Stomach smooth muscle (tissue), 2 donors: ENCODE measurements around the gene TSEN2.
"Not testable (repeated sequence)": the region's sequence is repeated elsewhere in the genome, so short reads cannot be mapped to it uniquely, and the experiment has no call there.

Experiments used
- H3K27ac ChIP-seq: one replicate; pipeline ENCODE4 v1.7.0; 2013; ENCODE audit warnings: mild to moderate bottlenecking, low read length, inconsistent platforms
- H3K27me3 ChIP-seq, 2 donors: one replicate each; pipeline ENCODE4 v1.7.0; 2013; ENCODE audit warnings: low read length in 2 of 2; ENCODE audit not compliant: insufficient read depth in 2 of 2, control insufficient read depth in 1 of 2
- H3K36me3 ChIP-seq, 2 donors: one replicate each; pipeline ENCODE4 v1.7.0; 2013; ENCODE audit warnings: low read length in 2 of 2; ENCODE audit not compliant: control insufficient read depth in 2 of 2, insufficient read depth in 2 of 2
- H3K4me1 ChIP-seq: one replicate; pipeline ENCODE4 v1.7.0; 2013; ENCODE audit warnings: low read length; ENCODE audit not compliant: control insufficient read depth, insufficient read depth
- H3K4me3 ChIP-seq, 2 donors: one replicate each; pipeline ENCODE4 v1.7.0; 2013; ENCODE audit warnings: low read length in 2 of 2
- H3K9ac ChIP-seq, 2 donors: one replicate each; pipeline ENCODE4 v1.7.0; 2013; ENCODE audit warnings: low read length in 2 of 2, mild to moderate bottlenecking in 1 of 2
- H3K9me3 ChIP-seq, 2 donors: one replicate each; pipeline ENCODE4 v1.7.0; 2013; ENCODE audit warnings: low read length in 2 of 2; ENCODE audit not compliant: control insufficient read depth in 2 of 2
- donor health status: healthy.
- donor health status: Pancreatic carcinoma.

TSEN2 gene

GRCh38 chr3:12454076-12454815 is 30.0 kb upstream of the TSEN2 start:
- no peak overlapping the region for H3K9ac ChIP-seq

GRCh38 chr3:12454816-12455121 is 29.5 kb upstream of the TSEN2 start:
- peaks cover 0 to 5% of the 10 kb centered on the region in 2 donors for H3K9me3 ChIP-seq
- no peak overlapping the region for H3K9ac ChIP-seq
- H3K4me3 ChIP-seq: no peak overlapping the region
- no peaks in the 10 kb centered on the region for H3K27me3 ChIP-seq
- H3K4me1 ChIP-seq: no peaks in the 10 kb centered on the region
- H3K27ac ChIP-seq: no peak overlapping the region
- H3K36me3 ChIP-seq: no peaks in the 10 kb centered on the region

More at GRCh38 chr3:12454076-12454815, 30.0 kb upstream of the TSEN2 start:
- Histone ChIP-seq H3K36me3 (no peaks in the 10 kb centered on the region), H3K27me3 (no peaks in the 10 kb centered on the region), H3K27ac (no peak overlapping the region), H3K4me1 (no peaks in the 10 kb centered on the region), H3K4me3 (no peak overlapping the region), H3K9me3 (peaks cover 0 to 5% of the 10 kb centered on the region in 2 donors)

GRCh38 chr3:12455740-12456139 is 28.5 kb upstream of the TSEN2 start:
- Histone ChIP-seq H3K27ac (no peak overlapping the region), H3K9me3 (peaks cover 0 to 5% of the 10 kb centered on the region in 2 donors), H3K9ac (no peak overlapping the region), H3K4me1 (no peaks in the 10 kb centered on the region), H3K4me3 (no peak overlapping the region), H3K36me3 (no peaks in the 10 kb centered on the region), H3K27me3 (no peaks in the 10 kb centered on the region)

- Histone ChIP-seq H3K4me3 (no peak overlapping the region), H3K4me1 (no peaks in the 10 kb centered on the region), H3K27ac (no peak overlapping the region), H3K36me3 (no peaks in the 10 kb centered on the region), H3K9me3 (peaks cover 0 to 4% of the 10 kb centered on the region in 2 donors), H3K27me3 (no peaks in the 10 kb centered on the region), H3K9ac (no peak overlapping the region)
Measured at GRCh38 chr3:12456441-12456840, 27.8 kb upstream of the TSEN2 start.

GRCh38 chr3:12457380-12457779 is 26.9 kb upstream of the TSEN2 start:
- H3K27ac ChIP-seq, H3K27me3 ChIP-seq, H3K36me3 ChIP-seq, H3K4me3 ChIP-seq, H3K9me3 ChIP-seq, H3K4me1 ChIP-seq, H3K9ac ChIP-seq: not testable (repeated sequence)

GRCh38 chr3:12458901-12459300 is 25.4 kb upstream of the TSEN2 start:
- H3K4me1 ChIP-seq: peaks cover 6% of the 10 kb centered on the region
- no peaks in the 10 kb centered on the region for H3K27me3 ChIP-seq
- H3K36me3 ChIP-seq: no peaks in the 10 kb centered on the region
- H3K4me3 ChIP-seq: no peak overlapping the region
- H3K27ac ChIP-seq: no peak overlapping the region
- no peak overlapping the region for H3K9ac ChIP-seq
- no peaks in the 10 kb centered on the region for H3K9me3 ChIP-seq

GRCh38 chr3:12460127-12460526 is 24.2 kb upstream of the TSEN2 start:
- H3K27ac ChIP-seq: no peak overlapping the region

GRCh38 chr3:12461097-12461649 is 23.1 kb upstream of the TSEN2 start:
- Histone ChIP-seq H3K9me3 (no peaks in the 10 kb centered on the region), H3K27me3 (no peaks in the 10 kb centered on the region), H3K4me1 (peaks cover 6% of the 10 kb centered on the region), H3K36me3 (no peaks in the 10 kb centered on the region), H3K9ac (no peak overlapping the region), H3K27ac (no peak overlapping the region), H3K4me3 (no peak overlapping the region)

More at GRCh38 chr3:12460127-12460526, 24.2 kb upstream of the TSEN2 start:
- H3K9me3 ChIP-seq: no peaks in the 10 kb centered on the region
- H3K27me3 ChIP-seq: no peaks in the 10 kb centered on the region
- H3K4me3 ChIP-seq: no peak overlapping the region
- H3K9ac ChIP-seq: no peak overlapping the region
- H3K4me1 ChIP-seq: peaks cover 6% of the 10 kb centered on the region
- no peaks in the 10 kb centered on the region for H3K36me3 ChIP-seq

GRCh38 chr3:12462159-12462947 is 21.9 kb upstream of the TSEN2 start:
- no peak overlapping the region for H3K27ac ChIP-seq
- peaks cover 6% of the 10 kb centered on the region for H3K4me1 ChIP-seq

GRCh38 chr3:12463686-12464085 is 20.6 kb upstream of the TSEN2 start:
- no peaks in the 10 kb centered on the region for H3K36me3 ChIP-seq
- no peaks in the 10 kb centered on the region for H3K27me3 ChIP-seq
- no peak overlapping the region for H3K9ac ChIP-seq
- peaks cover 6% of the 10 kb centered on the region for H3K4me1 ChIP-seq
- no peaks in the 10 kb centered on the region for H3K9me3 ChIP-seq
- no peak overlapping the region for H3K4me3 ChIP-seq
- no peak overlapping the region for H3K27ac ChIP-seq

More at GRCh38 chr3:12462159-12462947, 21.9 kb upstream of the TSEN2 start:
- Histone ChIP-seq H3K27me3 (no peaks in the 10 kb centered on the region), H3K9me3 (no peaks in the 10 kb centered on the region), H3K9ac (no peak overlapping the region), H3K36me3 (no peaks in the 10 kb centered on the region), H3K4me3 (no peak overlapping the region)

GRCh38 chr3:12464181-12464580 is 20.1 kb upstream of the TSEN2 start:
- Histone ChIP-seq H3K9me3 (no peaks in the 10 kb centered on the region), H3K9ac (no peak overlapping the region), H3K4me3 (no peak overlapping the region), H3K27me3 (no peaks in the 10 kb centered on the region), H3K36me3 (no peaks in the 10 kb centered on the region), H3K4me1 (peaks cover 6% of the 10 kb centered on the region), H3K27ac (no peak overlapping the region)
